AG10803 (cell line): ENCODE data around the gene TECR.
"Not testable (repeated sequence)": the region's sequence is repeated elsewhere in the genome, so short reads cannot be mapped to it uniquely, and the experiment has no call there.

Experiments used
- DNase-seq: peaks from one replicate; pipeline ENCODE4 v3.0.0; 2010; ENCODE audit warnings: low read depth
- H3K4me3 ChIP-seq: 2 replicates; pipeline ENCODE4 v1.5.1; 2011; ENCODE audit warnings: mild to moderate bottlenecking, low read length, control low read depth
- TF ChIP-seq, protein P1 (sequence below): conservative IDR thresholded peaks from 2 replicates; pipeline ENCODE4 v1.5.1; 2011; ENCODE audit warnings: mild to moderate bottlenecking, low read length, control low read depth, inconsistent platforms

Gene TECR

GRCh38 chr19:14612657-14613056 is 83.3 kb downstream of the TECR start:
- TF ChIP-seq, protein P1, sequence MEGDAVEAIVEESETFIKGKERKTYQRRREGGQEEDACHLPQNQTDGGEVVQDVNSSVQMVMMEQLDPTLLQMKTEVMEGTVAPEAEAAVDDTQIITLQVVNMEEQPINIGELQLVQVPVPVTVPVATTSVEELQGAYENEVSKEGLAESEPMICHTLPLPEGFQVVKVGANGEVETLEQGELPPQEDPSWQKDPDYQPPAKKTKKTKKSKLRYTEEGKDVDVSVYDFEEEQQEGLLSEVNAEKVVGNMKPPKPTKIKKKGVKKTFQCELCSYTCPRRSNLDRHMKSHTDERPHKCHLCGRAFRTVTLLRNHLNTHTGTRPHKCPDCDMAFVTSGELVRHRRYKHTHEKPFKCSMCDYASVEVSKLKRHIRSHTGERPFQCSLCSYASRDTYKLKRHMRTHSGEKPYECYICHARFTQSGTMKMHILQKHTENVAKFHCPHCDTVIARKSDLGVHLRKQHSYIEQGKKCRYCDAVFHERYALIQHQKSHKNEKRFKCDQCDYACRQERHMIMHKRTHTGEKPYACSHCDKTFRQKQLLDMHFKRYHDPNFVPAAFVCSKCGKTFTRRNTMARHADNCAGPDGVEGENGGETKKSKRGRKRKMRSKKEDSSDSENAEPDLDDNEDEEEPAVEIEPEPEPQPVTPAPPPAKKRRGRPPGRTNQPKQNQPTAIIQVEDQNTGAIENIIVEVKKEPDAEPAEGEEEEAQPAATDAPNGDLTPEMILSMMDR: no peak
- no peak for DNase-seq
- H3K4me3 ChIP-seq: no peak overlapping the region

GRCh38 chr19:14613399-14614098 is 84.2 kb downstream of the TECR start:
- not testable (repeated sequence) for H3K4me3 ChIP-seq, DNase-seq

DNA sequence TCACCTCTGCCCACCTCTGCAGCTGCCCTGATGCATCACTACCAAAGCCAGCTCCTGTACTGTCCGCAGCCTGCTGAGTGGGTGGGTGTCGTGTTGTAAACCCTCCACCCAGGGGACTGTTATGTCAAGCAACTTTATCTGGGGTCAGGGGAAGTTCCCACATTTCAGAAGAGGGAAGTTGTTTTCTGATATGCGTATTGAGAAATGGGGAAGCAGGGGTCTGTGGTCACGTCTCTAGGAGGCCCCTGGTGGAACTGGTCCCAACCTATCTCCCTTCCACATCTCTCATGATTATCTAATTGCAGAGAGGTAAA is 84.7 kb downstream of the TECR start:
- DNase-seq: no peak
- TF ChIP-seq, protein P1: no peak
- H3K4me3 ChIP-seq: no peak overlapping the region
